ENCODE results near the gene PAPOLG. TPM values are rescaled to one million over a fixed set of nuclear protein-coding genes. Genes with fewer than 3 reads are reported as not detected.

Gene PAPOLG
- total RNA-seq, 4 donors from 2014 or later: 14.4 to 21.6 (median 18.7) TPM

GRCh38 chr2:60820416-60821132, 64.5 kb downstream of the PAPOLG start:
- WGBS, 2 donors: 89 to 92% methylated on average over 12 of the region's 12 CpGs
- no peak overlapping the region for H3K4me3 ChIP-seq (ENCODE audit: low read depth, poor library complexity, severe bottlenecking)
- TF ChIP-seq CTCF (IDR thresholded peaks at IDR 0.05) (no peak), POLR2A (IDR thresholded peaks at IDR 0.05) (no peak)
- peak in 1 of 2 donors; percentile 80 for DNase-seq (ENCODE audit: low spot score in 2 of 2)
- intact Hi-C loops (cut with DNase I; ENCODE audit: low total_unique reads): no loop called here

- no peak for DNase-seq (ENCODE audit: low spot score in 2 of 2)
- no peak for TF ChIP-seq POLR2A (IDR thresholded peaks at IDR 0.05)
- no peak for TF ChIP-seq CTCF (IDR thresholded peaks at IDR 0.05)
- 99 to 100% methylated on average over 3 of the region's 3 CpGs for WGBS, 2 donors
- no peak overlapping the region for H3K4me3 ChIP-seq (ENCODE audit: low read depth, poor library complexity, severe bottlenecking)
- intact Hi-C loops (cut with DNase I; ENCODE audit: low total_unique reads): no loop called here
These were observed 65.0 kb downstream of the PAPOLG start for GRCh38 chr2:60821133-60821469.

GRCh38 chr2:60821587-60822302, 65.7 kb downstream of the PAPOLG start:
- intact Hi-C loops (cut with DNase I; ENCODE audit: low total_unique reads): no loop called here
- peak in 1 of 2 donors; percentile 49 for DNase-seq (ENCODE audit: low spot score in 2 of 2)
- TF ChIP-seq CTCF (IDR thresholded peaks at IDR 0.05): no peak
- no peak for TF ChIP-seq POLR2A (IDR thresholded peaks at IDR 0.05)
- WGBS, 2 donors: 84% methylated on average over 6 of the region's 6 CpGs
- no peak overlapping the region for H3K4me3 ChIP-seq (ENCODE audit: low read depth, poor library complexity, severe bottlenecking)

GRCh38 chr2:60822987-60823386, 66.9 kb downstream of the PAPOLG start:
- intact Hi-C loops (cut with DNase I; ENCODE audit: low total_unique reads): no loop called here
- no peak for DNase-seq (ENCODE audit: low spot score in 2 of 2)
- H3K4me3 ChIP-seq (ENCODE audit: low read depth, poor library complexity, severe bottlenecking): no peak overlapping the region
- 50 to 58% methylated on average over 4 of the region's 4 CpGs for WGBS, 2 donors
- TF ChIP-seq POLR2A (IDR thresholded peaks at IDR 0.05) (no peak), CTCF (IDR thresholded peaks at IDR 0.05) (no peak)

- no peak for TF ChIP-seq POLR2A (IDR thresholded peaks at IDR 0.05)
- H3K4me3 ChIP-seq (ENCODE audit: low read depth, poor library complexity, severe bottlenecking): no peak overlapping the region
- 87% methylated on average over 10 of the region's 10 CpGs for WGBS, 2 donors
- no peak for DNase-seq (ENCODE audit: low spot score in 2 of 2)
- intact Hi-C loops (cut with DNase I; ENCODE audit: low total_unique reads): no loop called here
These were observed 67.7 kb downstream of the PAPOLG start for GRCh38 chr2:60823694-60824305.

- no peak overlapping the region for H3K4me3 ChIP-seq (ENCODE audit: low read depth, poor library complexity, severe bottlenecking)
- no peak for TF ChIP-seq POLR2A (IDR thresholded peaks at IDR 0.05)
- DNase-seq (ENCODE audit: low spot score in 2 of 2): no peak
- 42 to 60% methylated on average over 2 of the region's 2 CpGs for WGBS, 2 donors
- intact Hi-C loops (cut with DNase I; ENCODE audit: low total_unique reads): no loop called here
These were observed 69.6 kb downstream of the PAPOLG start for GRCh38 chr2:60825666-60826065.

Data from lower leg skin (tissue), 4 donors.